Activated naive CD8-positive, alpha-beta T cell treated with anti-CD3 and anti-CD28 coated beads for 36 hours (primary cell): ENCODE measurements around the gene ENTREP3. TPM values are rescaled to one million over a fixed set of nuclear protein-coding genes. Genes with fewer than 3 reads are reported as not detected.

Source experiments
- DNase-seq: peaks from one replicate; pipeline ENCODE4 v3.0.0; 2021
- H3K27ac Mint-ChIP-seq: one replicate; pipeline ENCODE4 v1.8.0; 2022; ENCODE audit warnings: mild to moderate bottlenecking, moderate library complexity, mixed read lengths
- H3K27me3 Mint-ChIP-seq: one replicate; pipeline ENCODE4 v1.8.0; 2022; ENCODE audit warnings: mild to moderate bottlenecking, mixed read lengths
- H3K36me3 Mint-ChIP-seq: one replicate; pipeline ENCODE4 v1.8.0; 2021; ENCODE audit warnings: mild to moderate bottlenecking, mixed read lengths
- H3K4me1 Mint-ChIP-seq: one replicate; pipeline ENCODE4 v1.8.0; 2021; ENCODE audit warnings: mixed read lengths
- H3K4me3 Mint-ChIP-seq: one replicate; pipeline ENCODE4 v1.8.0; 2022; ENCODE audit warnings: mild to moderate bottlenecking, moderate library complexity, mixed read lengths
- H3K9me3 Mint-ChIP-seq: one replicate; pipeline ENCODE4 v1.8.0; 2022; ENCODE audit warnings: mixed read lengths
- total RNA-seq, 2 experiments: library from RNA; stranded (reverse); gene quantifications; one replicate each; pipeline ENCODE4 v1.2.3, GENCODE V29; 2021

The ENTREP3 gene
- total RNA-seq, 2 experiments from 2014 or later = 46.6 to 49.7 TPM

GRCh38 chr1:155267373-155267772, 12.1 kb upstream of the ENTREP3 start:
- no peak for DNase-seq
- no peak overlapping the region for H3K4me3 Mint-ChIP-seq
- H3K27me3 Mint-ChIP-seq = no peaks in the 10 kb centered on the region
- peaks cover 21% of the 10 kb centered on the region for H3K4me1 Mint-ChIP-seq
- no peaks in the 10 kb centered on the region for H3K9me3 Mint-ChIP-seq
- H3K36me3 Mint-ChIP-seq = peaks cover 49% of the 10 kb centered on the region
- no peak overlapping the region for H3K27ac Mint-ChIP-seq

DNA sequence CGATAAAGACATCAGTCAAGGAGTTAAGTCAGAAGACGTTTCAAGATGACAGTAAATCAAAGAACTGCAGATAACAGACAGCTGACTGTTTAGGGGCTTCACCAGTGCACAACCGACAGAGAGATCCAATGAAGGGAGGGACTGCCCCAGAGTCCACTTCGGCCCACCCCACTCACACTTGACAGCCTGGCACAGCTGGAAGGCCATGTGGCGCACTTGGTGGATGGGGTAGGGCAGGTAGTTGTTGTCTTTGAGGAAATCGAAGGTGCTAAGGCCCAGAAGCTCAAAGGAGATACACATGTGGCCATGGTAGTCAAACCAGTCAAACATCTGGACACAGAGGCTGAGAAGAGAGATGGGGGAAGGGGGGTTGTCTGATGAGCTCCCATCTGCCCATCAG, 11.3 kb upstream of the ENTREP3 start:
- peak overlapping the region; percentile 11 for H3K27ac Mint-ChIP-seq
- H3K9me3 Mint-ChIP-seq = no peaks in the 10 kb centered on the region
- H3K36me3 Mint-ChIP-seq = peaks cover 47% of the 10 kb centered on the region
- no peak for DNase-seq
- no peaks in the 10 kb centered on the region for H3K27me3 Mint-ChIP-seq
- peaks cover 18% of the 10 kb centered on the region for H3K4me1 Mint-ChIP-seq
- no peak overlapping the region for H3K4me3 Mint-ChIP-seq

DNA sequence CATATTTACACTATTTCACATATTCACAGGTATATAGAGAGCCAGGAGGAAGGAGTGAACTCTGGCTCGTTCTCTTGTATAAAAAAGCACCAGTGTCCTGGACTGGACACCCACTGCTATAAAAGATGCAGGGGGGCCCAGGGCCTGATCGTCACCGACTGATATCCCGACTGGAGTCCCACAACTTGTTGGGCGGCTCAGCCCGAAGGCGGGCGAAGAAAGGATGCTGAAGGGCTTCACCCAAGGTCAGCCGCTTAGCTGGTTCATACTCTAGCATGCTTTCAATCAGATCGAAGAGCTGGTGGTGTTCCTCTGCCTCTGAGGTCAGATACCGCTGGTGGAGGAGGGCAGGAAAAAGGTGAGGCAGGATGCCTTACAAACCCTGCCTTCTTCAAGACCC, 7.8 kb upstream of the ENTREP3 start:
- peak overlapping the region; percentile 90 for H3K4me3 Mint-ChIP-seq
- H3K9me3 Mint-ChIP-seq = no peaks in the 10 kb centered on the region
- H3K36me3 Mint-ChIP-seq = peaks cover 52% of the 10 kb centered on the region
- H3K27ac Mint-ChIP-seq = peak overlapping the region; percentile 90
- no peaks in the 10 kb centered on the region for H3K27me3 Mint-ChIP-seq
- no peak for DNase-seq
- peaks cover 23% of the 10 kb centered on the region for H3K4me1 Mint-ChIP-seq

DNA sequence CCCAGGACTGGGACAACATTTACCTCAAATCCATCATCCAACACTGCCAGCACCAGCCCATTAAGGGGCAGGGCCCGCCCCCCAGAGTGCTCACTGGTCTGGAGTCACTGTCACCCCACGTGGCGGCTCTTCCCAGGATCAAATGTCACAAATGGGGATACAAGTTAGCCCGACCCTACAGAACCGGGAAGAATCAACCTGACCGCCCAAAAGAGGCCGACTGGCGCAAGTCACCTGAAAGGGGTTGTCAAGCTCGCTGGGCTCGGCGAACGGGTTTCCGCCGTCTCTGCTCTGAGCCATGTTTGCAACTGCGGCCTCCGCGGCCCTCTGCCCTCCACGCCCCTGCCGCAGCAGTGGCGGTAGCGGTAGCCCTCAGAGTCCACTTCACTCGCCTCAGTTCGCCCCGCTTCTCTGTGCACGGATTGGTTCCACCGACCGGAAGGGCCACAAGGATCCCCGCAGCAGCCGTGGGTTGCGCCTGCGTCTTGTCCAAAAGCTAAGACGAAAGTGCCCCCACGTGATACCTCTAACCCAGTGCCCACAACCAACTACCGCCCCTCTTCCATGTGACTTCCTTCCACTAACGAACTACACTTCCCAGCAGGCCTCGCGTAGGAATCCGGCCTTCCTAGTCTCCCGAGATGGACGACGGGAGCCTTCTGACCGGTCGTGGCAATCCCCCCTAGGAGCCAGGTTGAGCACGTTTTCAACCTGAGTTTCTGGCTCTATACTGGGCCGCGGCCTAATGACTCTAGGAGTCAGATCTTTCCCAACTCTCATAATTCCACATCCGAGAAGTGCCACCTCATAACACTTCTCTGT, 6.8 kb upstream of the ENTREP3 start, which contains the start of gene SCAMP3:
SCAMP3 (minus strand) TSS at position 509 of the 822 bp plus-strand sequence; CDS start at position 300, 209 bp downstream.
- peaks cover 46% of the 10 kb centered on the region for H3K36me3 Mint-ChIP-seq

GRCh38 chr1:155261493-155261851, 6.2 kb upstream of the ENTREP3 start:
- Mint-ChIP-seq H3K36me3 (peaks cover 46% of the 10 kb centered on the region), H3K27me3 (no peaks in the 10 kb centered on the region), H3K27ac (peak overlapping the region; percentile 90), H3K9me3 (no peaks in the 10 kb centered on the region), H3K4me3 (peak overlapping the region; percentile 90), H3K4me1 (peaks cover 23% of the 10 kb centered on the region)
- peak; percentile 28 for DNase-seq

More for the DNA sequence above, 6.8 kb upstream of the ENTREP3 start, which contains the start of gene SCAMP3:
- H3K27me3 Mint-ChIP-seq = no peaks in the 10 kb centered on the region
- peak; percentile 87 for DNase-seq
- H3K9me3 Mint-ChIP-seq = no peaks in the 10 kb centered on the region
- H3K4me1 Mint-ChIP-seq = peaks cover 23% of the 10 kb centered on the region
- peak within 1 kb of the TSS; percentile 90 for H3K4me3 Mint-ChIP-seq
- H3K27ac Mint-ChIP-seq = peak within 1 kb of the TSS; percentile 90

DNA sequence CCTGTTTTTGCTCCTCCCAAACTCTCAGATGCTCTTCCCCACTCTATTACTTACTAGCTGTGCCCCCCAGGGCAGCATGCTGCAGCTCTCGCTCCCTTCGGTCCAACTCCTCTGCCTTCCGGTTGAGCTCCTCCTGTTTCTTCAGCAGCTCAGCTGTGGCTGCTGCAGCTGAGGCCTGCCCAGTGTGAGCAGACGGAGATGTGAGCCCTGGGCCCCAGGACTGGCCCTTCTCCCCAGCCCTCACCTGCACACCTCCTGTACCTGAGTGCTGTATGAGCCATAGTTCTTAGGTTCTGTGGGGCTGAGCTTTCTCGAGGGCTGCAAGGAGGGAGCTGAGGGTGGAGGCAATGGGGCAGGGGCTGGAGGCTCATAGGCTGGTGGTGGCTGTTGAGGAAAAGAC, 5.0 kb upstream of the ENTREP3 start:
- H3K4me3 Mint-ChIP-seq = peak overlapping the region; percentile 90
- peak overlapping the region; percentile 43 for H3K27ac Mint-ChIP-seq
- H3K27me3 Mint-ChIP-seq = no peaks in the 10 kb centered on the region
- H3K4me1 Mint-ChIP-seq = peaks cover 26% of the 10 kb centered on the region
- no peak for DNase-seq
- peaks cover 46% of the 10 kb centered on the region for H3K36me3 Mint-ChIP-seq
- no peaks in the 10 kb centered on the region for H3K9me3 Mint-ChIP-seq

DNA sequence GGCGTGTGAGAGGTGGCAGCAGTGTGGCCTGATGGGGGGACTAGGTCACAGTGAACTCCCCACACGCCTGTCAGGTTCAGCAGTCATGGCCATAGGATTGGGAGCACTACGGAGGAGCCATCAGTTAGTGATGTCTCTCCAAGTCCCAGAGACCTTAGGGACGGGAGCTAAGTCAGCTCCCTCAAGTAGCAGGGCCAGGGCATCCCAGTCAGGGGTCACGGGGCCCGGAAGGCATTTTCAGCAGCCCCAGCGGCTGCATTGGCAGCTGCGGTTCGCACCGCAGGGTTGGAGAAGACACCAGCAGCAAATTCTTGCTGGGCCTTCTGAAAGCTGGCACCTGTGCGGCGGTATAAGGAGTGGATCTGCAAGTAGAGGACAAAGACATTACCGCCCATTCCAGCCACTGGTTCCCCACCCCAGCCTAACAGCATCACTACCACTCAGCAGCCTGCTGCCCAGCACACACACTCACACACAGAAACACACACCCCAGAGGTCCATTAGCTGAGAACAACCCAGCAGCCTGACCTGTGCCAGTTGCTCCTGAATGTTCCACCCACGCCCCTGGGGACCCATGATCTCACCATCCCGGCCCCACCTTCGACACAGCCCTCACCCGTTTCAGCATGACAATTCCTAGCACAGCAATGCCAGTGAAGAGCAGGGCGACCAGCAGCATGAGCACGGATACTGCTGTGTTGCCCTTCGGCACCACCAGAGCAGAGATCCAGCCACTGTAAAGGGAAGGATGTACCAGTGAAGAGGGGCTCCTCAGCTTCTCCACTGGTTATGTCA, 972 bp upstream of the ENTREP3 start:
- Mint-ChIP-seq H3K9me3 (no peaks in the 10 kb centered on the region), H3K27me3 (no peaks in the 10 kb centered on the region), H3K4me1 (peaks cover 28% of the 10 kb centered on the region), H3K27ac (peak overlapping the region; percentile 76), H3K4me3 (peak overlapping the region; percentile 82), H3K36me3 (peaks cover 20% of the 10 kb centered on the region)
- DNase-seq = no peak

DNA sequence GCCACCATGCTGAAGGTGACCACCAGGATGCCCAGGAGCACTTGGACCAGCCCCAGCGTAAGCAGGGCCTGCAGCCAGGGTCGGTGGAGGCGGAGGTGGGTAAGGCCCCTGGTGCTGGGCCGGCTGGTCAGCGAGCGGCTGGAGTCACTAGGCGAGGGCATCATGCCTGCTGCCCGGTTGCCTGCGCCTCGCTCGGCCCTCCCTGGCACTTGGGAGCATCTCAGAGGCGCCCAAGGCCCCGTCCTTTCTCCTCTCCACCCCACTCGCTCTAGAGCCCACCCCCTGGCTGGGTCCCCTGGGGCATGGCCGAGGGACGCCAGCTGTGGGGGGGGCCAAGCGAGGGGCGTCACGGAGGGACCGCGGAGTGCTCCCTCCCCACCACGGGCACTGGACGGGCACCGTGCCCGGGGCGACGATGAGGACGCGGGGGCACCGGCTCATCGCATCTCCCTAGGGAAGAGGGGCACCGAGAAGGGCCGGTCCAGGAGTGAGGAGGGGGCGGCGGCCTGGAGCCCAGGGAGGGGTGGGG, 505 bp downstream of the ENTREP3 start:
- Mint-ChIP-seq H3K4me1 (peaks cover 21% of the 10 kb centered on the region), H3K27me3 (no peaks in the 10 kb centered on the region), H3K9me3 (no peaks in the 10 kb centered on the region), H3K4me3 (peak overlapping the region; percentile 82), H3K27ac (peak overlapping the region; percentile 43), H3K36me3 (peaks cover 8% of the 10 kb centered on the region)
- no peak for DNase-seq

GRCh38 chr1:155254228-155254713, 1.0 kb downstream of the ENTREP3 start:
- no peaks in the 10 kb centered on the region for H3K27me3 Mint-ChIP-seq
- H3K36me3 Mint-ChIP-seq = peaks cover 8% of the 10 kb centered on the region
- DNase-seq = no peak
- peak overlapping the region; percentile 82 for H3K4me3 Mint-ChIP-seq
- peaks cover 21% of the 10 kb centered on the region for H3K4me1 Mint-ChIP-seq
- peak overlapping the region; percentile 43 for H3K27ac Mint-ChIP-seq
- H3K9me3 Mint-ChIP-seq = no peaks in the 10 kb centered on the region

- Mint-ChIP-seq H3K27ac (peak overlapping the region; percentile 26), H3K4me3 (peak overlapping the region; percentile 82)
Measured at GRCh38 chr1:155253797-155254196, 1.5 kb downstream of the ENTREP3 start.

GRCh38 chr1:155253208-155253607, 2.1 kb downstream of the ENTREP3 start:
- peak overlapping the region; percentile 82 for H3K4me3 Mint-ChIP-seq
- H3K27me3 Mint-ChIP-seq = no peaks in the 10 kb centered on the region
- no peak for DNase-seq
- no peaks in the 10 kb centered on the region for H3K9me3 Mint-ChIP-seq
- H3K27ac Mint-ChIP-seq = no peak overlapping the region
- H3K4me1 Mint-ChIP-seq = peaks cover 21% of the 10 kb centered on the region
- H3K36me3 Mint-ChIP-seq = peaks cover 3% of the 10 kb centered on the region

More at GRCh38 chr1:155253797-155254196, 1.5 kb downstream of the ENTREP3 start:
- Mint-ChIP-seq H3K4me1 (peaks cover 21% of the 10 kb centered on the region), H3K27me3 (no peaks in the 10 kb centered on the region), H3K36me3 (peaks cover 8% of the 10 kb centered on the region), H3K9me3 (no peaks in the 10 kb centered on the region)
- DNase-seq = no peak

- DNase-seq = no peak
- Mint-ChIP-seq H3K36me3 (peaks cover under 1% of the 10 kb centered on the region), H3K9me3 (no peaks in the 10 kb centered on the region), H3K27me3 (no peaks in the 10 kb centered on the region), H3K27ac (no peak overlapping the region), H3K4me1 (peaks cover 21% of the 10 kb centered on the region), H3K4me3 (no peak overlapping the region)
Measured at GRCh38 chr1:155251566-155251965, 3.7 kb downstream of the ENTREP3 start.

DNA sequence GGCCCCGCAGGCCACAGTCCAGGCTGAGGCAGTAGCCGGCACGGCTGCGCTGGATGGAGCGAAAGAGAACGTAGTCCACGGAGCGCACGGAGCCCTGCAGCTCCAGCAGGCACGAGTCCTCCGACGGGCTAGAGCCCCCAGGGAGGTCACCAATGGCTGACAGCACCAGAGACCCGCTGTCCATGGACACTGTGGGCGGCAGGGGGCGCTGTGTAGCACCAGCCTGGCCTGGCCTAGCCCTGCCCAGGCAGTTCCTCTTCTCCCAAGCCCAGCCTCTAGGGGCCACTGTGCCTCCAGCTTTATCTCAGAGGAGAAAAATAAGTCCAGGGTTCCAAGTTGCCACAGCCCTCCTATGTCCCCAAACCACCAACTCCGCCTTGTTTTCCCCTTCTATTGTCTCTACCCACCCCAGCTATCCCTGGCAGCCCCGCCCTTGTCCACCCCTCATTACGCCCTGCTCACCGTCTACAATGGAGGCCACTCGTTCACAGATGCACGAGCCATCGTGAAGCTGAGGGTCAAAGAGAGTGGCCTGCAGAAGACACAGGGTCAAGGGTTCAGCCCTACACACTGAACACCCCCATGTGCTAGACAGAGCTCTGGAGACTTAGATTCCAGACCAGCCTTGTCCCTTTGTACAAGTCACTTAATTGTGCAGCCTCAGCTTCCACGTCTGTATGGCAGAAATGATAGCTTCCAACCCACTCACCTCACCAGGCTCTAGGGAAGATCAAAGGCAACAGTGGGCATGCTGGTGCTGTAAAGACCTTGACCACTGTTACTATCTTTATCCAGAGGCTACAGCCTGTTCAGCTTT, 4.4 kb downstream of the ENTREP3 start:
- H3K36me3 Mint-ChIP-seq = peaks cover 7% of the 10 kb centered on the region
- H3K27me3 Mint-ChIP-seq = no peaks in the 10 kb centered on the region
- no peak overlapping the region for H3K27ac Mint-ChIP-seq
- H3K4me3 Mint-ChIP-seq = peak overlapping the region; percentile 8
- H3K9me3 Mint-ChIP-seq = no peaks in the 10 kb centered on the region
- peak; percentile 96 for DNase-seq
- H3K4me1 Mint-ChIP-seq = peaks cover 23% of the 10 kb centered on the region

DNA sequence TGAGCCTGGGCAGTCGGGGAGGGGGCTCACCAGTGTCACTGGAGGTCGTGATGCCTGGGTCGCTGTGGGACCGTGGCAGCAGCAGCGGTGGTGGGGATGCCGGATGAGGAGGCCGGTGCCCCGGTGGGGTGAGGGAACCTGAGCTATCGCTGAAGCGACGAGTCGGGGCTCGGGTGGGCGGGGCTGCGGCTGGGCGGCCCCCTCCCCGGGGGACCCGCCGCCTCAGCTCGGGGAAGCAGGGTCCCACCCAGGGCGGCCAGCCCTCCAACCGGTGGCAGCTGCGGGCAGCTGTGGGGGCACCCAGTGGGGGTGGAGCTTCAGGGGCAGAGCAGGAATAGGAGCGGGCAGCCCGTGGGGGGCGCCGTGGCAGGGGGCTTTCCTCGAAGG, 5.0 kb downstream of the ENTREP3 start:
- peaks cover 20% of the 10 kb centered on the region for H3K4me1 Mint-ChIP-seq
- H3K27ac Mint-ChIP-seq = no peak overlapping the region
- peaks cover 9% of the 10 kb centered on the region for H3K36me3 Mint-ChIP-seq
- H3K27me3 Mint-ChIP-seq = no peaks in the 10 kb centered on the region
- no peak for DNase-seq
- peak overlapping the region; percentile 53 for H3K4me3 Mint-ChIP-seq
- H3K9me3 Mint-ChIP-seq = no peaks in the 10 kb centered on the region
